ENCODE measurements around the gene RNF152.
"Not testable (repeated sequence)": the region's sequence is repeated elsewhere in the genome, so short reads cannot be mapped to it uniquely, and the experiment has no call there.

The RNF152 gene

GRCh38 chr18:61822879-61823278 lies 69.9 kb downstream of the RNF152 start:
- no peak for DNase-seq

DNA sequence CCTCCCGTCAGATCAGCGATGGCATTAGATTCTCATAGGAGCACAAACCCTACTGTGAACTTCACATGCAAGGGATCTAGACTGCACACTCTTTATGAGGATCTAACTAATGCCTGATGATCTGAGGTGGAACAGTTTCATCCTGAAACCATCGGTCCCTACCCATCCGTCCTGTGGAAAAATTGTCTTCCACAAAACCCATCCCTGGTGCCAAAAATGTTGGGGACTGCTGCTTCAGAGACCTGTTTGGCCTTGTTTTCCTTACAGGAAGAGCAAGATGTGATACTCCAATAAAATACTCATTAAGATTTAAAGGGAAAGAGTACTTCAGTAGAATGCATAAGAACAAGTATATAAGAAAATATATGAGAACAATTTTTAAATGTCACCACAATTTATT lies 71.1 kb downstream of the RNF152 start:
- DNase-seq = no peak

DNA sequence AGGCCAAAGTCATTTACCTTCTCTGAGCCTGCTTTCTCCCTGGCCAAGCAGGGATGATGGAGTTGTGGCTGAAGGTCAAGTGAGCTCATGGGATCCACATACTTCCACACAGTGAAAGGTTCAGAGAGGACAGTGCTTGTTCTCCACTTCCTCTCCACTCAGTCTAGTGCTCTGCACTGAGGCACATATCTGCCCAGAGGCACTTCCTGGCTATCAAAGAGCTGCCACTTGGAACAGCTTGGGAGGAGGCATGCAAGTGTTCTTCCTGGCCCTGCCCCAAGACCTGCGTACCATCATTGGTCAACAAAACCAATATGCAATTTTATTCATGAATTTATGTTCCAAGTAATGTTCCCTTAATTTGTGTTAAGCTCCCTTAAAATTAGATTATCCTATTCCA lies 71.9 kb downstream of the RNF152 start:
- DNase-seq = no peak

GRCh38 chr18:61817086-61817485 lies 75.7 kb downstream of the RNF152 start:
- DNase-seq = no peak

DNA sequence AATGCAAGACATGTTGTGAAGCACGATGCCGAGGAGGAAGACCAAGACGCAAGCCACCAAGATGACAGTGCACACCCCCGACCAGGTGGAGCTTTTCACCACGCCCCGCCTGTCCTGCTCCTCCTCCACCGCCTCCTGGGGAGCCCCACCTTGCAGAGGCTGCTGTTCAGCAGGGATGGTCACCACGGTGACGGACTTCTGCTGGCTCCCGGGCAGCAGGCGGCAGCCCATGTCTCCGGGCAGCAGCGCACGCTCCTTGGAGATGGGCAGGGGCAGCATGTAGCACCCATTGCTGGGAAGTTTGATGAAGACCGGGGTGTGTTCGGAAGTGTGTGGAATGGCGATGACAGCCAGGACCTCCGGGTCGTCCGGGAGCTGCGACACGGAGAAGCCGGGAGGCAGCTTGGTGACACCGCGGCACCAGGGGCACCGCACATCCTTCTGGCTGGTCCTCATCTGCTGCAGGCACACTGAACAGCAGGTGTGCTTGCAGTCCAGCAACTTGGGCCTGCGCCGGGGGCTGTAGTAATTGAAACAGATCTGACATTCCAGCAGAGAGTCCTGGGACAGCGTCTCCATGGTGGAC lies 76.8 kb downstream of the RNF152 start:
- DNase-seq = no peak

GRCh38 chr18:61808286-61808685 lies 84.5 kb downstream of the RNF152 start:
- DNase-seq = no peak

DNA sequence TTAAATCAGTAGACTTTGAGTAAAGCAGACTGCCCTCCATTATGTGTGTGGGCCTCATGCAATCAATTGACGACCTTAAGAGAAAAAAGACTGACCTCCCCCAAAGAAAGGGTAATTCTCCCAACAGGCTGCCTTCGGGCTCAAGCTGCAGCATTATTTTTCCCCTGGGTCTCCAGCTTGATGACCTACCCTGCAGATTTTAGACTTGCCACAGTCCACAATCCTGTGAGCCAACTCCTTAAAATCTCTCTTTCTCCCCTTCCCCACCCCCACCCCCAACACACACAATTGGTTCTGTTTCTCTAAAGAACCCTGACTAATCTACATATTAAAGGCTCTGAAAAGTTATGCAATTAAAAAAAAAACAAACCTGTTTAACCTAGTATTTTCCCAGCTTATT lies 89.4 kb downstream of the RNF152 start:
- DNase-seq = no peak

DNA sequence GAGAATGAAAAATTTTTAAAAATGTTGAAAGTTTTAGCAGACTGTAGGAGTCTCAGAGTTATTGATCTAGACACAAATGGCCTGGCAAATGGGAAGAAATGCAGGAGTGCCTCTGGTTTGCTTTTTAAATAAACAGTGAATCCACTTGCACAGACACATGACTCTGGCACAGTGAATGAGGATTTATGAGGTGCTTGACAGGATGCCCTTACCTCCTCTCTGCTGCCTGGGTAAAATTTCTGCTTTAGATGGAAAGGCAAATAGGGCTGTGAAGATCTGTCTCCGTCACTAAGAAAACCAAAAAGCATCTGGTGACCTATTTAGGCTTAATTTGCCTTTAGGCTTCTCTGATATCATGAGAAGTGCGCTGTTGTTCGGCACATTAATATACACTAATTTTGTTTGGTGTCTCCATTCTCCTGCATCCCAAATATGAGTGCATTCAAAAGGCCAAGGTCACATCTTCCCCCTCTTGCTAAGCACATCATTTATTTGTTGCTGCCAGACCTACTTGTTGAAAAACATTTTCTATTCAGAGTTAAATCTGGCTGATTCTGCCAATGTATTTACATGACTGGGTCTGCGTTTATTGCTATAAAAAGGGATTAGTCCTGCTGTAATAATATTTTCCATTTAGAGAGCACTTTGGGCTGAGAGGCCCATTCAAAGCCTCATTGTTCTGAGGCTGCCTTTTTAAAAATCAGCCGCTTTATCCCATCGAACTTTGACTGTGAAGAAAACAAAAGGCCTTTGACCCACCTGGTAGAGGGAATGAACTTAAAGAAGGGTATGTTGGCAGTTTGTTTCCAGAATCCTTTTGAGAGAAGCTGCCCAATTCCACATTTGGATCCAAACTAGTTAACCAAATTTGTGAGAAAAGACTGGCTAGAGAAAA lies 94.9 kb downstream of the RNF152 start:
- no peak for DNase-seq

- no peak for DNase-seq
Measured at GRCh38 chr18:61791031-61791430, 101.8 kb downstream of the RNF152 start.

GRCh38 chr18:61787011-61787670 lies 105.7 kb downstream of the RNF152 start:
- not testable (repeated sequence) for DNase-seq

DNA sequence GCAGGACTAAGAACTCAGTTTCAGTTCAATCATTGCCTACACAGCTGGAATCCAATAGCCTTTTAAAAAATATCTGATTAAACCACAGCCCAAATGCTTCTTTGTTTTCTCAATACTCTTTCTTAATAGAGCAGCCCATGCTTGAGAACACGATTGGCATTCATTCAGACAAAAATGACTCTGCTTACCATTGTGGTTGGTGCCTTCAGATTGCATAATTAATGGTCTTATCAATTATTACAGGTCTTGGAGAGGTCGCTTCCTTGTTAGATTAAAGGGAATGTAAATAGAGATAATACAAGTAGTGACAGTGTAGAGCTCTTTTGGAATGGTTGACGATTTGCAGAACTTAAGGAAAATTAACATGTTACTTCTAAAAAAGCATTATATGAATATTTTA lies 107.2 kb downstream of the RNF152 start:
- DNase-seq = no peak

GRCh38 chr18:61784834-61785233 lies 108.0 kb downstream of the RNF152 start:
- no peak for DNase-seq

- no peak for DNase-seq
Measured at GRCh38 chr18:61782545-61782944, 110.3 kb downstream of the RNF152 start.

GRCh38 chr18:61776201-61776600 lies 116.6 kb downstream of the RNF152 start:
- DNase-seq = not testable (repeated sequence)

- no peak for DNase-seq
Measured at GRCh38 chr18:61774846-61775245, 118.0 kb downstream of the RNF152 start.

- DNase-seq = no peak
Measured at GRCh38 chr18:61772293-61772848, 120.4 kb downstream of the RNF152 start.

DNA sequence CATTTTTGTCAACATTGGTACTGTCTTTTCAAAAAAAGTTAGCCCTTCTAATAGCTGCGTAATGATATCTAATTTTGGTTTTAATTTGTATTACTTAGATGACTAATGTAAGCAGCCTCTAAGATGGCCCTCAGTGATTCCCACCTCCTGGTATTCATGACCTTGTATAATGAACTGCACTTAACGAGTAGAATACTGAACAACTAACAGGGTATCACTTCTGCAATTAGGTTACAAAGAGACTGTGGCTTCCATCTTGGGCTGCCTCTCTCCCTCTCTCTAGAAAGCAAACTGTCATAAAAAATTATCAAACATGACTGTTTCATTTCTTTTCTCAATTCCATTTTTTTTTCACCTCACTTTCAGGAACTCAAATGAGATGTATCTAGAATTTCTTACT lies 120.9 kb downstream of the RNF152 start:
- no peak for DNase-seq

DNA sequence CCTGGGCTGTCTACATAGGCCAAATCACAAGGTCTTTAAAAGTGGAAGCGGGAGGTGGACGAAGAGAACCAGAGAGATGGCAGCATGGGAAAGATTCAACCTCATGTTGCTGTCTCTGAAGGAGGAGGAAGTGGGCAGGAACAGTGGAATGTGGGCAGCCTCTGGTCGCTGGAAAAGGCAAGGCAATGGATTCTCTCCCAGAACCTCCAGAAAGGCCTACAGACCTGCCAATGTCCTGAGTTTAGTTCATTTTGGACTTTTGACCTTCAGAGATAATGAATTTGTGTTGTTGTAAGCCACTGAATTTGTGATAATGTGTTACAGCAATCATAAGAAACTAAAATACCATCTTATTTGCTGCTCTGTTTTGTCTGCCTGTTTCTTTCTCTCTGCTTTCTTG lies 122.5 kb downstream of the RNF152 start:
- DNase-seq = no peak

DNA sequence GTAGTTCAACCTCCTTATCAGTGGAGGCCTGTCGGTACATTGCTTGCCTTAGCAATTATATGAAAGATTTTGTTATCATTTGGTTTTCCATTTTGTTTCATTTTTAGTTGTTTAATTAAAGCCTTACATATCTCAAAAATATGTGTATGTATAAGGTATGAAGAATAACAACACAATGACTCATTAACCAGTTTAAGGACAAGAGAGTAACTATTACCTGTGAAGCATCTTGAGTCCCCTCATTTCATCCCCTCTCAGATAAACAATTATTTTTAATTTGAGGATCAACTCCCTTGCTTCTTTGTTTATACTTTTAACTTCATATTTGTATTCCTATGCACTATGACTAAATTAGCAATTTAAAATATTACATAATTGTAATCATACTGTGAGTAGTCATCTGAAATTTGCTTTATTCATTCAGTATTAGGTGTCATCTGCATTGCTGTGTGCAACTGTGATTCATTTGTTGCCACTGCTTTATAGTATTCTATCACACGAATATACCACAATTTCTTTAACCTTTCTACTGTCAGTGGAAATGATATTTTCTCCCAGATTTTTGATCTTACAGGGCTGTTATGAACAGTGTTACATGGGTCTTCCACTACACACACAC lies 126.4 kb downstream of the RNF152 start:
- DNase-seq = no peak

- no peak for DNase-seq
Measured at GRCh38 chr18:61765097-61765496, 127.7 kb downstream of the RNF152 start.

DNA sequence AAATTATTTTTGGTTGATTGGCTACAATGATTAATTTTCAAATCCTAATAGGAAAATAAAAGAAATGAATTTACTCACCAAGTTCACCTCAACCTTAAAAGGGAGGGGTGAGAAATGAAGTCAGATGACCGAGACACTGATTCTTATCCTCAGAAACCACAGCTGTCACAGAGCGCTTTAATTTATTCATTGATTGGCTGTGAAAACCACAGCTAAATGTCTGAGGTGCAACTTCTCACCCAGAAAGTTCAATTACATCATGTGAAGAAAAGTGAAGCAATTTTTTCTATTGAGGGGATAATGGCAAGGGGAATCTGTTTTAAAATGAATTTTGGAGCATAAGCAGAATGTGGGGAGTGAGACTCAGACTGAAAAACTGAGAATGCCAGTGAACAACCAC lies 128.4 kb downstream of the RNF152 start:
- DNase-seq = no peak

- DNase-seq = no peak
Measured at GRCh38 chr18:61761875-61762274, 130.9 kb downstream of the RNF152 start.

Measured in amygdala (tissue), 56 donors.